CD4-positive, alpha-beta T cell treated with Interleukin-21 for 1 hour (primary cell): ENCODE measurements around the gene ADAM12.

Experiments
- DNase-seq: peaks from one replicate; pipeline ENCODE4 v3.0.0-alpha.2; 2020

The ADAM12 gene

DNA sequence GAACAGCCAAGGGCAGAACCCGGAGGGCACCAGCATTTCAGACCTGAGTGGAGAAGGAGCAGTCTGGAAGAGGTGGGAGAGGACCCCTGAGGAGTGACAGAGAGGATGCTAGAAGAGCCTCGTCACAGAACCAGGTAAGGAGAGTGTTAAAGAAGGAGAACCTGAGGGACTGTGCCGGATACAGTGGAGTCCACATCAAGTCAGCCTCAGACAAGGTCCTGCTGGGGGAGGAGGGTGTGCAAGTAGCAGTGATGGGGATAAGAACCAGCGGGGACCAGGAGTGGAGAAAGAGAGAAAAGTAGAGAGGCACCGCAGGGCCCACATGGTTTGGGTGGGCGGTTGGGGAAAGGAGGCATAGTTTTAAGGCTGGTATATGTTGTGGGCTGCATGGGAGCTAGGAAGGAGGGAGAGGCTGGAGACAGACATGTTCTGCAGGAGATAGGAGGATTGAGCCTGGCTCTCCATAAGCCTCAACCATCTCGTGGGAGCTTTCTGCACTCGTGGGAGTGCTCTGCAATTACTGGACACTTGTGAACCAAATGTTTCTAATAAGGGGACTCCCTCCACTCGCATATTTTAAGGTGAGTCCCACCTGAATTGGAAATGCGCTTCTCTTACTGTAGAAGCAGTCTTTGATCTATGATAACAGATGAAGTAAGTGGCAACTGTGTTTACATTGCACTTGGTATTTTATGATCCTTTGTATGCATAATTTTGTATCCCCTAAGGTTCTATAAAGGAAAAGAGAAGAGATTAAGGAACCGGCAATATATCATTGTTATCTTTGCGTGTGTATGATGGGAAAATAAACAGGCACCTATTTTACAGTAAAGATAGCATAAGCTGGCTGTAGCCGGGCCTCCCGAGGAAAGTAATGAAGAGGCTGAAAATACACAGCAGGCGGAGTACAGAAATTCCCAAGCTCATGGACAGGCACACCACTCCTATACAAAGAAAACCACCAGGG, 154.8 kb downstream of the ADAM12 start:
- no peak for DNase-seq

DNA sequence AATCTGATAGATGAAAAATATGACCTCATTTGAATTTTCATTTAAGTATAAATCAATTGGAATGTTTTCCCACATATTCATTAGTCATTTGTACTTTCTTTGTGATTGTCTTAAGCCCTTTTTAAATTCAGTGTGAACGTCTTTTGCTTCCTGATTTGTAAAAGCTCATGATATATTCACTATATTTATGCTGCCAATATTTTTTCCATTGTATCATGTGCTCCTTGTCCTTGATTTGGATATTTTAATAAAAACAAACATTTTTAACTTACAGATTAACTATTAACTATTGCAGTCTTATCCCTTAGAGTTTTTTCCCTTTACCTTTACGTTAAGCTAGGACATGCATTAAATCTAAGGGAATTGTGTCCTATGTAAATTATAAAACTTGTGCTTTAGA, 157.7 kb downstream of the ADAM12 start:
- DNase-seq, result no peak

DNA sequence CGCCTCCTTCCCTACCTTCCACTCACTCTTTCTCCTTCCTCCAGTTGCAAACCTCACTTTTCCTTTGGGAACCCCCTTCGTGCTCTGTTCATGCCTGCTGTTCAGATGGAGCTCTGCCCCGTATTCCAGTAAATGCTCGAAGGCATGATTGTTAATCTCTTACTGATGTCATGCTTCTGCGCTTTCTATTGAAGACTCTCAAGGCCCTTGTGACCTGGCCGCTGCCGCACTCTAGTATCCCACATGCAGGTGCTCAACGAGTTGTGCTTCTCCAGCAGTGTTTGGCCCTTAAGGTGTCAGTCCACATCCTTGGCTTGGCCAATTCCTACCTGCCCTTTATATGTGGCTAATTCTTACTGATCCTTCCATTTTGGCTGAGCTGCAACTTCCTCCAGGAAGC, 158.6 kb downstream of the ADAM12 start:
- no peak for DNase-seq

DNA sequence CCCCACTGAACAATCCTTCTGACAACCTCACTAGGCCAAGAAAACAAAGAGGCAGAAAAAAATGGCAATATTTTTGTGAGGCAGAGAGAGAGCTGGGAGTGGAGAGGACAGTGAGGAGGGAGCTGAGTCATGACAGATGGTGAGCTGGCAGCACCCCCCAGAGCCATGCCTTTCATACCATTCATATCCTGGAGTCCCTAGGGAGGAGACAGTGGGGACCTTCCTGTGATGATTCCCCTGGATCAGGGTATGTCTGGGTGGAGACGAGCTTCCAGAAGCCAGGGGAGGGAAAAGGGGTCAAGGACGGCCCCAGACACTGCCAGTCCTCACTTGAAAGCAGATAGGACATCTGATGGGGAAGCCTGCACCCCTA, 160.5 kb downstream of the ADAM12 start:
- no peak for DNase-seq

DNA sequence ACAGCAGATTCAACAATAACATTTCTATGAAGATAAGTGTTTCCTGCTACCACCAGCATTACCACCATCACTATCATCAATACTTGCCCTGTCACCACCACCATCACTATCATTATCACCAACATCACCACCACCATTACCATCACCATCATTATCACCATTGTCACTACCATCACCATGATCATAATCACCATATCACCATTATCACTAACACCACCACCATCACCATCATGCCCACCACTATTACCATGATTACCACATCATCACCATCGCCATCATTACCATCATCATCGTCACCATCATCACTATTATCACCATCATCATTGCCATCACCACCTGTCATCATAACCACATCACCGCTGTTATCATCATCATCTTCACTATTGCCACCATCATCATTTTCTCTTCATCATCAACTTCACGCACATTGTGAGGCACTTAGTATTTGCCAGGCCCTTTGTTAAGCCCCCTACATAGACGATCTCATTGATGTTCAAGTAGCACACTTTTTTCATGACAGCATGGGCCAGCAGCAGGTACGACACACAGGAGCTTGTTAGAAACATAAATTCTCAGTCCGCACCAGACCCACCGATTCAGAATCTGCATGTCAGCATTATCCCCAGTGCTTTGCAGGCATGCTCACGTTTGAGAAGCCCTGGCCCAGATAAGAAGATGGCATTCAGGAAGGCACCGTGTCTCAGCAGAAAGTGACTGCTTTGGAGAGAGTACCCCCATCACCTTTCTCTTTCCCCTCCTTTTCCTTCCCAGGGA, 161.1 kb downstream of the ADAM12 start:
- no peak for DNase-seq

DNA sequence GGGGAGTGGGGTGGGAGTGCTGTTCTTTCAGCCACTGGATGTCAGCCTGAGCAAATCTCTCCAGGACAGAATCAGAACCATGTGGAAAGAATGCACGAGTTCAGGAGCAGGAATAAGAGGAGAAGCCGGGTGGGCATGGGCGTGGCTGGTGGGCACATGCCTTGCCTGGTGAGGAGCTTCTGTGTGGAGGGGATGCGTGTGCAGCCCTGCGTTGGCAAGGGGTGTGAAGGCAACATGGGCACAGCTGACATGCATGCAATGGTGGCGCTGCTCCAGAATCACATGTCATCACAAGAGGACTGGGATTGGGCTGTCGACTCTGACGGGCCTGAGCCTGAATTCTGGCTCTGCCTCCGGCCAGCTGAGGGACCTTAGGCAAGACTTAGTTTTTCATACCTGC, 162.1 kb downstream of the ADAM12 start:
- no peak for DNase-seq

DNA sequence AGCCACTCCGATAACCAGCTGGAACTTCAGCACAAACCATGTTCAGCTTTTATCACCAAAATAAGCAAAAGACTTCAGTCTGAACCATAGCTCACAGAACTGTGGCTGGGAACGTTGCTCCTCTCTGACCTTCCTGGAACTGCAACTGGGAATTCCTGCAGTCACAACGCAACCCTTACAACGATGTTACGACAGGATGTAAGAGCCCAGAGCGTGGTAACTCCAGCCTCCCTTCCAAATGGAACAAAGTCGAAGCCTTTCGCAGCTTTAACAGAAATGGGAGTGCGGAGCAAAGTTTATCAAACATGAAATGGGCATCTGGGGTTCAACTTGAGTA, 162.6 kb downstream of the ADAM12 start:
- no peak for DNase-seq

DNA sequence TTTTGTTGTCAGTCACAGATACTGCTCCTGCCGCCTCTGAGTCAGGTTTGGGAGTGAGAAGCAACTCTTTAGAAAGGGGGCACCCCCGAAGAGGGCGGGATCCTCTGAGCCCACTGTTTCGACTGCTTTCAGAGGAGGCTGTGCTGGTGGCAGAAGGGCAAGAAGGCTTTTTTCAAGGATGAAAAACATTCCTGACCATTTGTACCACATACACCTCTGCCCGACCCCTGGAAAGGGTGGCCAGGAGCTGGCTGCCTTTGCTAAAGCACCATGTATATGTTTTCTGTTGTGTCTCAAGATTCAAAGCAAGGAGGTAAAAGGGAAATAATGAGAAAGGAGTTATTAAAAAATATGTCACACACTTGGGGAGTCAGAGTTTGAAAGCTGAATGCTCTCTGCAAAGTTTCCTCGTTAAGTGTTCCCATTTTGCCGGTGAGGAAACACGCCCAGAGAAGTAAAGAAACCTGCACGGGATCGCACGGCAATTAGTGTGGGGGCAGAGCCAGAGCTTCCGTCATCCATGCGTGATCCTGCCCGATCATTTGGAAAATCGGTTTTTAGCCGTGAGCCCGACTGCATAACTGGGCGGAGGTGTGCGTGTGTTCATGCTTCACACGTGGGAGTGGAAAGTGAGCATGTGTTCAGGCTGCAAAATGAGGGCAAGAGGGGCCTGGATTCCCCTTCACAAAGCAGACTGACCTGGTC, 163.2 kb downstream of the ADAM12 start:
- no peak for DNase-seq

DNA sequence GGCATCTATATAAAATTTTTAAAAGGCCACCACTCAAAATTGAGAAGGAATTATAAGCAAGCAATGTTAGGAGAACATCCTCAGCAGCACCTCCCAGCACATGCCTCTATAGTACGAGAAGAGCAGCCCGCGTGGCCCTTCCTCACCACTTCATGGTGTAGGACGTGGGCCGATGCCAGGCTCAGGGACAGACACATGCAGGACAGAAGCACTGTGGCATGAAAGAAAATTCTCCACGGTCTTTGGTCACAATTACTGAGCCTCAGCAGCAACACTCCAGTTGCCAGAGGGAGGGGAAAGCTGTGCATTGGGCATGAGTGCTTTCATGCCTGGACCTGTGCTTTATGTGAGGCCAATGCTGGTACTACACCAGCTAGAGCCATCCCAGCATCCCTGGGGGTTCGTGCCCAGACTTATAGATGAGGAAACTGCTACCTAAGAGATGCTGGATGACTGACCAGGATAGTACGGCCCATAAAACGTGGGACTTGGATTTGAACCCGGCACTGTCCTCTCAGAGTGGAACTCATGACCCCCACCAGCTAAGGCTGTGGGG, 164.7 kb downstream of the ADAM12 start:
- no peak for DNase-seq

DNA sequence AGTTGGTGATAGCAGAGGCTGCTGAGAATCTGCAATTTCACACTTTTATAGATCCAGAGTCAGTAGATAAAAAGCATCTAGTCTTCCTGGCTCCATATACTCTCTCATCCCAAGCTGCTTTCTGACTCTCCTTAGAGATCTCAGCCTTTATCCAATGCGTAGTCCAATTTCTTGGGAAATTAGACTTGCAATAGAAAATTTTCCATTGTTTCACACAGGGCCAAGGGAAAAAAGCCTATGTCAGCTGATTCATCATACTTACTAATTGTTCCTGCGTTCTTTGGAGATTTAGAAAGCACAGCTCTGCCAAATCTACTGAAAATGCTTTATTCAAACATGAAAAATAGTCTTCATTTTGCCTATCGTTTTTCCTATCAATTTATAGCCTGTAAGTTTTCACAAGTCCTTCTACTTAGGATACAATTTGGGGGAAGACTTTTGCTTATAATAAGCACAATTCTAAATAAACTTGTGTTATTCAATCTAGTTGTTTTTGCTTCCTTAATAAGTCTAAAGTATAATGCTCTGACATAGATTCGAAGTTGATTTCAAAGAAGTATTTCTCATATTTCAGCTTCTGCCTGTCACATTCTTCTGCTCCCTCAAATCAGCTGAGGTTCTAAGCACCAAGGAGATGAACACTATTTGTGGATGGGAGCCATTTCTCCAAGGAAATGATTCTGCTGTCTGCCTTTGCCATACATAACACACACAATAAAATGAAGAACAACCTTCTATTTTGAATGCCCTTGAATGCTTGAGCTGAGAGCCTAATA, 165.4 kb downstream of the ADAM12 start:
- no peak for DNase-seq

DNA sequence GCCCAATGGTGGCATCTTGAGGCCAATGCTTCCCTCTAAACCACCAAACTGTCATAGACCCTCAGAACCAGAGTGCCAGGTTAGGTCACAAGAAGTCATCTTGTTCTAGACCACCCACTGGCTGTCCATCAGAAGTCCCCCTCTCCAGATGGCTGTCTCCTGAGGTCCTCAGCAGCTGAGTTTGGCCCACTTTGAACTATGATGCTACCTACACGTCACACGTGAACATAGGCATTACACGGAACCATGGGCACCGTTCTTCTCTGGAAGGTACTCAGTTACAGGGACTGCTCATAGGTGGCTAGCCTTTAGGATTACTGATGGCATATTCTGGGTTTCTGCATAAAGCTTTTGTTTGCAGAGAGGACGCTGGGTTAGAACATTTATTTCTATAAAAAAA, 166.4 kb downstream of the ADAM12 start:
- DNase-seq, result no peak

DNA sequence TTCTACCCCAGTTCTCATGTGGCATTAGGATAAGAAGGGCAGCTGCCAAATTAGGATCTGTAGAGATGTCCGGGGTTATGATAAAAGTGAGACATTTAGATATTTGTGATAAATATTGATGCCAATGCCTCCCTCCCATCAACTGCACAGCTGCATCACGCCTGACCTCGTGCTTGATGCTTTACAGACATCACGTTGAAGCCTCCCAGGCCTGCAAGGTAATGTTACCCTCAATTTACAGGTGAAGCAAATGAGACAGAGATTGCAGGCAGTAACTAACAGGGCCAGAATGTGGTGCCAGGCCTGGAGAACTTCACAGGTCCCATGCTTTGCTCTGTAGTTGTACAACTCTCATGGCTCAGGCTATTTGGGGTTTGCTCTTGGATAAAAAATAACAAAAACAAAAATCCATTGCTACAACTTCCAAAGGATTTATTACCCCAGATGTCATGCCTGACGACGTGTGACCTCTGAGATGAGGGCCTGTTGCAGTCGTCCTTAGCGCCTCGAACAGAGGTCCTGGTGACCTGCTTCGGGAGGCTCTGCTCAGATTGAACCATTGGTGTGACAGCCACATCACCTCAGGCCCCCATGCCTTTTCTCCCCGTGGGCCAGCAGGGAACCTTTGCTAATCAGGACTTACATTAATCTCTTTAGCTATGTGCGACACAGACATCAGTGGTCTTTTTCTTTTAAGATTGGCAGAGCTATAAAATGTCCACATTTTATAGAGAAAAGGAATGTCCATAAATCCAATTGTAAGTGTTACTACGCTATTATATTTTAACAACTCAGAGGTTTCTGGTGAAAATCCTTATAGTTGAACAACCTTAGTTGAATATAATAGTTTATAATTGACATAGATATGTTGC, 169.3 kb downstream of the ADAM12 start:
- no peak for DNase-seq

DNA sequence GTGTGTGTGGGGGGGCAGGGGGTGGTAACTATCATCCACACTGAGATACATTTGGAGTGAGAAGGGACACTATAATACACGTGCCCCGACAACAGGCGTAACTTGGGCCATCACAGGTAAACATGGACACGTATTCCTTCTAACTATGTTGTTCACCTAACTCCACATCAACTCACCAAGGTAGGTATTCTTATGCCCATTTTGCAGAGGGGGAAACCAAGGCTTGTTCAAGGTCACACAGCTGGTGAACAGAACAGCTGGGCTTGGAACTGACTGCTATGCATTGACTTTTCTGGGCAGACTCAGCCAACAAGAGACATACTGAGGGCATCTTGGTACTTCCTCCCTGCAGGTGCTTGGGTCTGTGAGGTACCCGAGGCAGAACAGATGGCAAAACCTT, 170.1 kb downstream of the ADAM12 start:
- DNase-seq, result no peak

DNA sequence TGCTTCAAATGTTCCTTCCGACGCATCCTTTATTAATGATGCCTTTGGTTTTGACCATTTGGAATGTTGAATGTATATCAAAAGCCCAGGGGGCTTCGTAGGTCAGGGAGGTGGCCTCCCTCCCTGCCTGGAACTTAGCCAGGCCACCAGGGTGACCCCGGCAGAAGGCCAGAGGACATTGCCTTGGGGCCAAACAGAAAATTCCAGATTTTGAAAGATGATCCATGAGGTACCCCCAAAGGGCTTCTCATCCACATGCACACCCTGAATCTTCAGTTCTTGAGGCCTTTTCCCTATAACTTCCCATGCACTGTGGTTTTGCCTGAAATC, 171.7 kb downstream of the ADAM12 start:
- no peak for DNase-seq

DNA sequence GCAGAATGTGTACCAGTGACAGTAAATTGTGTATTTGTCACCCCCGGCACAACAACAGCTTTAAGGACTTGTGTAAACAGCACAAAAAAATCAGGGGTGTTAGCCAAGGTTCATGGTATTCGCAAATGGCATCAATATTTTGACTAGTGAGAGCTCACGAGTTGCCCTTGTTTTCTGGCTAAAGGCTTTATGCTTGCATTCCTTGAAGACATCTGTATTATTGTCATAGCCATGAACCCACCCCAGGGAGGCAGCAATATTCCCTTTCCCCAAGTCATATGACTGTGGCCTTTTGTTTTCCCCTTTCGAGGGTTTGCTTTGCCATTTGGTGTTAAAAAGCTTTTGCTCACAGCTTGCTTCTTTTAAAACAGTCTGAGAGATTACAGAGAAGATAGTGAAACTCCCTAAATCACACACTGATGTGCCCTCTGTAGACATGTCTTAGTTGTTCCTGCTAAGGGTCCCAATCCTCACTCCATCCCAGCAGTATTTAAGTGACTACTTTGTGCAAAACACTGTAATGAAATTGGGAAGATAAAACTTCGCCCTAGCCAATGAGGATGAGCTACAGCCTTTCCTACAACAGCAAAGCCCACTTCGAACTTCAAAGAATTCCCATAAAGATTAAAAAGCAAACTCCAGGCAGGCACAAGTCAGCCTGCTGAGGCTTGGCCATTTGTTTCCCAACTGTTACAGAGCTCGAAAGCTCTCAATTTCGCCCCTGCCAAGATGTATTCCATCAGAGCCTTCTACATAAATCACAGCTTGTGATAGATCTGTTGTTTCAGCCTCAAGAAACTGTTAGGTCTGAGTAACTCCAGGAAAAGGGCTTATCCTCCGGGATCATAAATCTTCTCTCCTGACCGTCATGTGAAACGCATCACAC, 172.3 kb downstream of the ADAM12 start:
- no peak for DNase-seq

DNA sequence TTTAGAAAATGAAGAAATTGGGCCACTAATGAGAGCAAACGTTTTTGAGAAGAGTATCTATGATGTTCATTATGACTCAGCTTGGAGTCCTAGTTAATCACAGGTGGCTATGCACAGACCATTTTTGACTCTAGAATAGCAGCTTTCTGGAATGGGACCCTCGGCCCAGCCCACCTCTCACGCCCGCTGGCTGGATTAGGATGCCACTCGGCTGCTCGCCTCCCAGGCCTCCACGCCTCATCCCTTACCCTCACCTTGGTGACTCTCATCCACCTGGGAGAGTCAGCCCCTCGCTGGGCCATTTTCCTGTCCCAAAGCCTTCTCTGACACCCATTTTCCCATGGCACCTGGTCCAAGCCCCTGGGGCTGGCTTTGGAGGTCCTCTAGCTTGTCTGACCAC, 173.6 kb downstream of the ADAM12 start:
- DNase-seq, result no peak

DNA sequence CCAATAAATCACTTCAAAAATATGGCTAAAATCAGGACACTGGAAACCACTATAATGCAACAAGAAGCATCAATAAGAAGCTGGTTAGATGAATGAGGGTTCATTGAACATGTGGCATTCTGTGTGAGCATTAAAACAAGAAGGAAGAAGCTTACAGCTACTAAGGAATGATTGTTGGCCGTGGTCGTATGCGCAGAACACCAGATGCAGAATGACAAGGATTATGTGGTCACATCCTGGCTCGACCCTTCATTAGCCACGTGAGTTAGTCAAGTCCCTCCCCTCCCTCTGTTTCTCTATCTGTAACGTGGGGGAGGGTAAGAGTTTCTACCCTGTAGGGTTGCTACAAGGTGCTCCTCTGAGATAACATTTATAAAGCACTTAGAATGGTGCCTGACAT, 174.3 kb downstream of the ADAM12 start:
- no peak for DNase-seq

DNA sequence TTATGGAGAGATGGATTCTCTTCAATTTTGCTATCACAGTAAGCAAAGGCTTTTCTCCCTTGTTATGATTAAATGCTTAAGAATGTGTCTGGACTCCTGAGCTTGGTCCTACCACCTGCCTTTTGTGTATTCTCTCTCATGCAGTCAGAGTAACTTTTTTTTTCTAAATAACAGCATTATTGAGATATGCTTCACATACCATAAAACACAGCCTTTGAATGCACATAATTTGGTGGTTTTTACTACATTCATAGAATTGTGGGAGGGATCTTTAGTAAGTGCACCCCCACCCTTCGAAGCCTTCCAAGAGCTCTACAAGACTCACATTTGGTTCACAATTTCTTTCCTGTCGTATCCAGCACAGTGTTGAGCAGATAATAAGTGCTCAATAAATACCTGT, 175.5 kb downstream of the ADAM12 start:
- no peak for DNase-seq

DNA sequence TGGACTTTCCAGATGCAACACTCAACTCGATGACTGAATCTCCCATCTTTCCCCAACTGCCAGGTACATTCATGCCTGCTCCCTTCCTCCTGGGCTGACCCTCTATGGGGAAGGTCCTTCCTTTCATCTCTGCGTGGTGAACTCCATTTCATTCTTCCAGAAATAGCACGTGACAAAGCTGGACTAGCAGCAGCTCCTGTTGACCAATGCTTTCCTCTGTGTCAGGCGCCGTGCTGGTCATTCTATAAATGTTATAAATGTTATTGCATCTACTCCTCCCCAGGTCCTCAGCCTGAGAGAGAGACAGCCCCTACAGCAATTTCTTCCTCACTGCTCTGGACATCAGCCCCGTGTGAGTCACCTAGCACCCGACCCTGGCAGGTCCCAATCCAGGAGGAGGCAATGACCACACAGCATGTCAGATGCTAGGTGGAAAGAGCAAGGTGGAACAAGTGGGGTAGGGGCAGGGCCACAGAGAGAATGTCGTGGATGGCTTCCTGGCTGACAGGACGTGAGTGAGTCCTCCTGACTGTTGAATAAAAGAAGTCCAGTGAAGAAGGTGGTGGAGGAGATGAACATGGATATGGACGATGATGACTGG, 178.1 kb downstream of the ADAM12 start:
- no peak for DNase-seq

DNA sequence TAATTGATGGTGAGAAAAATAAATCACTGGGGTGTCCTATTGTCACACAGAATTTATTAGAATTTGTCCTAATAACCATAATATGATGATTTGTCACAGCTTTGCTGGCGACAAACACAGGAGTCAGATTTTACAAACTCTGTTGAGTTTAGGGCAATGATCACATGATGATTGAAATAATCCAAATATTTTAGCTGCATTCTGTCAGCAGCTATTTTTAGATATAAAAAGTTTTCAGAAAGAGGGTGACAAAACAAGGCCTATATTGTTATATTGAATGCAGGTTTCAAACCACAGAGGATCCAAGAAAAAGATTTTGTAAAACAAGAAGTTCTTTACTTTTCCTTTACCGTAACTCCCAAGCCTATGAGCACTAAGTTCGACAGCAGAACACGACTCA, 178.8 kb downstream of the ADAM12 start:
- DNase-seq, result no peak
